Right lobe of liver (tissue), 4 donors: ENCODE results near the gene NLGN1.

ENCODE experiments used
- POLR2A ChIP-seq: fragments of 450-650 bp; IDR thresholded peaks from one replicate; pipeline ENCODE4 v1.6.1; 2017; ENCODE audit warnings: antibody characterized with exemption, mild to moderate bottlenecking
- TF ChIP-seq, protein P1 (sequence below), 4 donors: fragments of 200-600 bp in 3 of 4; fragments of 450-650 bp in 1 of 4; IDR thresholded peaks; one replicate each; pipeline versions ENCODE4 v1.5.1 to v1.8.0; 2016 to 2022; ENCODE audit warnings: antibody characterized with exemption in 4 of 4, mild to moderate bottlenecking in 2 of 4
- donor health status: DM: no; HTN: no; CAD: no.
- donor health status: DM: no; HTN: no; CAD: no.
- donor health status: DM: no; HTN: yes; CAD: no.

DNA sequence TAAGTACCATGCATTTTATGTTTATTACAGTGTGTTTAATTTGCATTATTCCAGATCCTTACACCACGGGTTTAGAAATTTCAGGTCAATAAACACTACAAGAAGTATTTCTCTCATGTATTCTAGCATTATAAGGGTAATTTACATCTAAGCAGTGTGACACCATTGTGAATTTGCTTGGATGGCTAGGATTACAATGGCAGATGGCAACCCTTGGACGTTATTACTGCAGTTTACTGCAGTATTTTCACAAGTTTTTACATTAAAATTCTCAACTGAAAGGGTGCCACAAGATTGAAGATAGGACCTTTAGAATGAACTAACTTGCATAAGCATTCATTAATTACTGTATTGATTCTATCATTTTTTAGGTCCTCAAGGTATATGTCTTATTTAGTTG lies 538.8 kb downstream of the NLGN1 start:
- TF ChIP-seq, protein P1, sequence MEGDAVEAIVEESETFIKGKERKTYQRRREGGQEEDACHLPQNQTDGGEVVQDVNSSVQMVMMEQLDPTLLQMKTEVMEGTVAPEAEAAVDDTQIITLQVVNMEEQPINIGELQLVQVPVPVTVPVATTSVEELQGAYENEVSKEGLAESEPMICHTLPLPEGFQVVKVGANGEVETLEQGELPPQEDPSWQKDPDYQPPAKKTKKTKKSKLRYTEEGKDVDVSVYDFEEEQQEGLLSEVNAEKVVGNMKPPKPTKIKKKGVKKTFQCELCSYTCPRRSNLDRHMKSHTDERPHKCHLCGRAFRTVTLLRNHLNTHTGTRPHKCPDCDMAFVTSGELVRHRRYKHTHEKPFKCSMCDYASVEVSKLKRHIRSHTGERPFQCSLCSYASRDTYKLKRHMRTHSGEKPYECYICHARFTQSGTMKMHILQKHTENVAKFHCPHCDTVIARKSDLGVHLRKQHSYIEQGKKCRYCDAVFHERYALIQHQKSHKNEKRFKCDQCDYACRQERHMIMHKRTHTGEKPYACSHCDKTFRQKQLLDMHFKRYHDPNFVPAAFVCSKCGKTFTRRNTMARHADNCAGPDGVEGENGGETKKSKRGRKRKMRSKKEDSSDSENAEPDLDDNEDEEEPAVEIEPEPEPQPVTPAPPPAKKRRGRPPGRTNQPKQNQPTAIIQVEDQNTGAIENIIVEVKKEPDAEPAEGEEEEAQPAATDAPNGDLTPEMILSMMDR (IDR thresholded peaks at IDR 0.05) = no peak
- no peak for TF ChIP-seq POLR2A
